T-helper 22 cell (primary cell): ENCODE results near the gene HMG20A.
"Not testable (repeated sequence)": the region's sequence is repeated elsewhere in the genome, so short reads cannot be mapped to it uniquely, and the experiment has no call there.

ENCODE experiments used
- DNase-seq: peaks from one replicate; pipeline ENCODE4 v3.0.0-alpha.2; 2020; ENCODE audit warnings: low read depth

HMG20A gene

GRCh38 chr15:77409259-77410156, 11.2 kb upstream of the HMG20A start:
- DNase-seq: no peak

- not testable (repeated sequence) for DNase-seq
These were observed 10.6 kb upstream of the HMG20A start for GRCh38 chr15:77410157-77410500.

- no peak for DNase-seq
These were observed 9.7 kb upstream of the HMG20A start for GRCh38 chr15:77410701-77411618.

GRCh38 chr15:77411619-77411976, 9.1 kb upstream of the HMG20A start:
- DNase-seq: no peak

- DNase-seq: no peak
These were observed 7.6 kb upstream of the HMG20A start for GRCh38 chr15:77412972-77413698.

- DNase-seq: no peak
These were observed 6.9 kb upstream of the HMG20A start for GRCh38 chr15:77413699-77414349.

- no peak for DNase-seq
These were observed 5.8 kb upstream of the HMG20A start for GRCh38 chr15:77414789-77415442.

GRCh38 chr15:77415450-77416147, 5.1 kb upstream of the HMG20A start:
- no peak for DNase-seq

GRCh38 chr15:77416148-77416455, 4.6 kb upstream of the HMG20A start:
- DNase-seq: no peak

- no peak for DNase-seq
These were observed 3.7 kb upstream of the HMG20A start for GRCh38 chr15:77416954-77417353.

GRCh38 chr15:77417602-77418001, 3.1 kb upstream of the HMG20A start:
- DNase-seq: no peak

GRCh38 chr15:77418391-77418965, 2.2 kb upstream of the HMG20A start:
- no peak for DNase-seq

- peak; percentile 24 for DNase-seq
These were observed 1.5 kb upstream of the HMG20A start for GRCh38 chr15:77418966-77419835.

- peak; percentile 99 for DNase-seq
These were observed 665 bp upstream of the HMG20A start, which contains the start of gene PEAK1 for GRCh38 chr15:77419836-77420609. Gene PEAK1 (minus strand): TSS chr15:77420104. CDS start chr15:77181926, 238,178 bp downstream.

GRCh38 chr15:77421370-77421700, 647 bp downstream of the HMG20A start:
- no peak for DNase-seq

- no peak for DNase-seq
These were observed 4.4 kb downstream of the HMG20A start for GRCh38 chr15:77425104-77425503.

- no peak for DNase-seq
These were observed 5.7 kb downstream of the HMG20A start for GRCh38 chr15:77426377-77426776.

GRCh38 chr15:77426871-77427270, 6.2 kb downstream of the HMG20A start:
- no peak for DNase-seq

GRCh38 chr15:77430213-77430612, 9.5 kb downstream of the HMG20A start:
- no peak for DNase-seq
